ENCODE measurements around the gene MAP4K4.

GRCh38 chr2:101732199-101732598 lies 34.7 kb downstream of the MAP4K4 start:
- TF ChIP-seq CTCF (IDR thresholded peaks at IDR 0.05; ENCODE audit: low read length) (no peak), EZH2 (optimal IDR thresholded peaks at IDR 0.05; ENCODE audit: low read depth, low read length) (no peak), EZH2phosphoT487 (IDR thresholded peaks at IDR 0.05; ENCODE audit: low read length) (no peak)
